HEK293 (cell line): ENCODE measurements around the gene SFN.

Experiments used
- CTCF ChIA-PET: fragments of 350-600 bp; formaldehyde crosslinking; extraction: SDS; loops from one replicate; lab custom pipeline; 2021; ENCODE audit warnings: antibody characterized with exemption; lab: Yijun Ruan, JAX
- POLR2A ChIA-PET: fragments of 300-600 bp; formaldehyde crosslinking; extraction: SDS; loops from one replicate; lab custom pipeline; 2020; ENCODE audit warnings: antibody characterized with exemption, inconsistent platforms; lab: Yijun Ruan, JAX
- H3K27ac ChIP-seq: fragments of 200-500 bp; sonication (Bioruptor generic); 2 replicates; pipeline ENCODE4 v1.5.1; 2014; ENCODE audit warnings: low read depth, low read length, control low read depth, inconsistent platforms; ENCODE audit errors: extremely low read depth
- H3K36me3 ChIP-seq, 2 experiments: fragments of 200-500 bp in 1 of 2; sonication (Bioruptor generic) in 1 of 2; 1 replicate in 1 of 2; 2 replicates in 1 of 2; pipeline ENCODE4 v1.5.1; 2014 to 2017; ENCODE audit warnings: inconsistent platforms in 2 of 2, low read length in 2 of 2; ENCODE audit not compliant: control insufficient read depth in 2 of 2, insufficient read depth in 1 of 2
- H3K4me1 ChIP-seq: fragments of 200-500 bp; sonication (Bioruptor generic); 2 replicates; pipeline ENCODE4 v1.5.1; 2014; ENCODE audit warnings: mild to moderate bottlenecking, low read length, inconsistent platforms; ENCODE audit not compliant: control insufficient read depth, insufficient read depth
- H3K4me3 ChIP-seq: 2 replicates; pipeline ENCODE4 v1.5.1; 2011; ENCODE audit warnings: low read depth, mild to moderate bottlenecking, control low read depth, low read length, moderate library complexity
- H3K9me3 ChIP-seq: fragments of 200-500 bp; sonication (Bioruptor generic); 2 replicates; pipeline ENCODE4 v1.5.1; 2014; ENCODE audit warnings: low read depth, low read length, inconsistent platforms; ENCODE audit not compliant: control insufficient read depth, insufficient read depth
- GFI1B ChIP-seq: fragments of 450-650 bp; formaldehyde crosslinking; IDR thresholded peaks from 2 replicates; pipeline ENCODE4 v1.5.1; 2016; ENCODE audit warnings: missing biosample characterization, missing genetic modification characterization
- HOXA7 ChIP-seq: sonication (generic); formaldehyde crosslinking; IDR thresholded peaks from 2 replicates; pipeline ENCODE4 v1.8.1; 2022; ENCODE audit warnings: missing genetic modification reagents, borderline replicate concordance
- KLF17 ChIP-seq: fragments of 450-650 bp; formaldehyde crosslinking; IDR thresholded peaks from 2 replicates; pipeline ENCODE4 v1.5.1; 2016; ENCODE audit warnings: missing biosample characterization, missing genetic modification characterization
- KLF7 ChIP-seq: fragments of 450-650 bp; formaldehyde crosslinking; IDR thresholded peaks from 2 replicates; pipeline ENCODE4 v1.5.1; 2016; ENCODE audit warnings: missing biosample characterization, missing genetic modification characterization, borderline replicate concordance
- KLF8 ChIP-seq: fragments of 450-650 bp; formaldehyde crosslinking; IDR thresholded peaks from 2 replicates; pipeline ENCODE4 v1.5.1; 2016; ENCODE audit warnings: missing biosample characterization, missing genetic modification characterization
- MEIS1 ChIP-seq: sonication (generic); formaldehyde crosslinking; IDR thresholded peaks from 2 replicates; pipeline ENCODE4 v1.8.1; 2022; ENCODE audit warnings: missing genetic modification reagents, mild to moderate bottlenecking, borderline replicate concordance
- OVOL3 ChIP-seq: fragments of 450-650 bp; formaldehyde crosslinking; IDR thresholded peaks from 2 replicates; pipeline ENCODE4 v1.5.1; 2016; ENCODE audit warnings: missing biosample characterization, missing genetic modification characterization
- PRDM10 ChIP-seq: fragments of 450-650 bp; formaldehyde crosslinking; IDR thresholded peaks from 2 replicates; pipeline ENCODE4 v1.5.1; 2016; ENCODE audit warnings: missing biosample characterization, missing genetic modification characterization
- REPIN1 ChIP-seq: fragments of 450-650 bp; formaldehyde crosslinking; IDR thresholded peaks from 2 replicates; pipeline ENCODE4 v1.5.1; 2017; ENCODE audit warnings: missing biosample characterization, missing genetic modification characterization, low read depth
- SCRT2 ChIP-seq: fragments of 450-650 bp; formaldehyde crosslinking; IDR thresholded peaks from 2 replicates; pipeline ENCODE4 v1.5.1; 2016; ENCODE audit warnings: missing biosample characterization, missing genetic modification characterization
- ZBTB21 ChIP-seq: fragments of 450-650 bp; formaldehyde crosslinking; IDR thresholded peaks from 2 replicates; pipeline ENCODE4 v1.5.1; 2017; ENCODE audit warnings: missing biosample characterization, missing genetic modification characterization
- ZFP3 ChIP-seq: fragments of 450-650 bp; formaldehyde crosslinking; IDR thresholded peaks from 2 replicates; pipeline ENCODE4 v1.5.1; 2016; ENCODE audit warnings: low read depth, missing biosample characterization, missing genetic modification characterization
- ZFP37 ChIP-seq: fragments of 450-650 bp; formaldehyde crosslinking; IDR thresholded peaks from 2 replicates; pipeline ENCODE4 v1.5.1; 2016; ENCODE audit warnings: missing biosample characterization, missing genetic modification characterization
- ZNF10 ChIP-seq: fragments of 450-650 bp; formaldehyde crosslinking; IDR thresholded peaks from 2 replicates; pipeline ENCODE4 v1.5.1; 2017; ENCODE audit warnings: missing biosample characterization, missing genetic modification characterization
- ZNF23 ChIP-seq: fragments of 450-650 bp; formaldehyde crosslinking; IDR thresholded peaks from 2 replicates; pipeline ENCODE4 v1.5.1; 2016; ENCODE audit warnings: missing biosample characterization, missing genetic modification characterization, borderline replicate concordance
- ZNF24 ChIP-seq: fragments of 450-650 bp; formaldehyde crosslinking; IDR thresholded peaks from 2 replicates; pipeline ENCODE4 v1.5.1; 2016; ENCODE audit warnings: missing biosample characterization, missing genetic modification characterization
- ZNF335 ChIP-seq: fragments of 450-650 bp; formaldehyde crosslinking; conservative IDR thresholded peaks from 2 replicates; pipeline ENCODE4 v1.5.1; 2016; ENCODE audit warnings: missing biosample characterization, missing genetic modification characterization
- ZNF366 ChIP-seq: fragments of 450-650 bp; formaldehyde crosslinking; conservative IDR thresholded peaks from 2 replicates; pipeline ENCODE4 v1.5.1; 2016; ENCODE audit warnings: missing biosample characterization, missing genetic modification characterization
- ZNF398 ChIP-seq: fragments of 450-650 bp; formaldehyde crosslinking; IDR thresholded peaks from 2 replicates; pipeline ENCODE4 v1.5.1; 2017; ENCODE audit warnings: missing biosample characterization, missing genetic modification characterization
- ZNF473 ChIP-seq: fragments of 450-650 bp; formaldehyde crosslinking; IDR thresholded peaks from 2 replicates; pipeline ENCODE4 v1.5.1; 2017; ENCODE audit warnings: missing biosample characterization, missing genetic modification characterization
- ZNF701 ChIP-seq: fragments of 450-650 bp; formaldehyde crosslinking; IDR thresholded peaks from 2 replicates; pipeline ENCODE4 v1.5.1; 2016; ENCODE audit warnings: missing biosample characterization, missing genetic modification characterization
- TF ChIP-seq, protein P1 (sequence below): fragments of 450-650 bp; IDR thresholded peaks from 2 replicates; pipeline ENCODE4 v1.5.1; 2018; ENCODE audit warnings: missing biosample characterization, missing genetic modification characterization
- TF ChIP-seq, protein P2 (sequence below): fragments of 450-650 bp; formaldehyde crosslinking; IDR thresholded peaks from 2 replicates; pipeline ENCODE4 v1.5.1; 2016; ENCODE audit warnings: missing biosample characterization, missing genetic modification characterization

Gene SFN

DNA sequence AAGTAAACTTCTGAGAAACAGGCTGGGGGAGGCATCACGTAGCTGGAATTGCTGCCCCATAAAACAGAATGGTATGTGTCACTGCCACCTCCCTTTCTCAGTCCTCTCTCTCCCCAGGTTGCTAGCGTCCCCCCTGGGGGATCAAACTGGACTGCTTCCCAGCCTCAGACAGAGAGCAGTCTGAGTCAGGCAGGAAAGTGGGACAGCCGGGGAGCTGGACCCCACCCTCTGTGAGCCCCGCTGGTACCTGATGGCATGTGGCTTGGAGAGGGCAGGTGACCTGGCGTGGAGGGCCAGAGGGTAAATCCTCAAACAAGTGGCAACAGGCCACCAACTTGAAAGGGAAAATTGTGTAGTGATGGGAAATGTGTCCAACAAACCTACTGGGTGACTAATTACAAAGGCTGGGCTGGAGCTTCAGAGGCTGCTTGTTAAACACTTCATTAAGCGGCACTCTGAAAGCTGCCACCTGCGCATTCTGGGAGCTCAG lies 1.0 kb upstream of the SFN start (continued):
- no peak for TF ChIP-seq KLF7 (tag by site-specific recombination)
- no peak for TF ChIP-seq ZFP3
- TF ChIP-seq ZNF335 (tag by site-specific recombination): 0 out of 2 replicates have a peak, but pooled peaks have one; percentile 13
- no peak for TF ChIP-seq ZBTB21 (tag by site-specific recombination)
- peak; percentile 43; the same call in 1 of the 2 replicates for TF ChIP-seq SCRT2 (tag by site-specific recombination)
- peak; percentile 38; the same call in 1 of the 2 replicates for TF ChIP-seq KLF17 (tag by site-specific recombination)
- no peak for TF ChIP-seq GFI1B (tag by site-specific recombination)

GRCh38 chr1:26863685-26864077 lies 732 bp downstream of the SFN start:
- H3K4me1 ChIP-seq: 0 out of 2 replicates have a peak, but pooled peaks cover 2% of the 10 kb centered on the region
- no peaks in the 10 kb centered on the region for H3K36me3 ChIP-seq
- TF ChIP-seq ZNF398 (tag by site-specific recombination) (no peak), PRDM10 (tag by site-specific recombination) (no peak), ZNF473 (tag by site-specific recombination) (no peak), ZNF23 (no peak), ZNF10 (tag by site-specific recombination) (no peak), KLF8 (tag by site-specific recombination) (no peak), MEIS1 (CRISPR knock-in tag) (no peak)
- POLR2A ChIA-PET: interaction anchor here (2.6 kb wide), 1 partner anchor 26 kb away, joined by 30 read pairs; the partner anchor contains the start of gene GPN2
- CTCF ChIA-PET: interaction anchor here (1.1 to 4.1 kb wide), 3 partner anchors 14 to 261 kb away, joined by 5 to 18 read pairs (median 11); no protein-coding TSS in a partner anchor
- H3K9me3 ChIP-seq: no peaks in the 10 kb centered on the region
- H3K27ac ChIP-seq: no peak overlapping the region; the same call in 1 of the 2 replicates
- H3K4me3 ChIP-seq: peak overlapping the region; percentile 59

GRCh38 chr1:26864610-26865480 lies 1.9 kb downstream of the SFN start:
- ChIA-PET POLR2A (interaction anchor here (0.5 to 2.6 kb wide), 35 partner anchors 9 to 908 kb away, joined by 3 to 30 read pairs (median 4); partner anchors contain the start of genes GPATCH3, GPN2, HMGN2 and NUDC), CTCF (interaction anchor here (0.5 to 4.1 kb wide), 10 partner anchors 9 to 788 kb away, joined by 3 to 18 read pairs (median 4); partner anchors contain the start of gene ZDHHC18)
- 0 out of 2 replicates have a peak, but pooled peaks cover 2% of the 10 kb centered on the region for H3K4me1 ChIP-seq
- no peaks in the 10 kb centered on the region for H3K36me3 ChIP-seq
- H3K27ac ChIP-seq: peak overlapping the region; percentile 61
- peak overlapping the region; percentile 59 for H3K4me3 ChIP-seq
- H3K9me3 ChIP-seq: no peaks in the 10 kb centered on the region
- peak; percentile 70 for TF ChIP-seq ZNF24 (tag by site-specific recombination)
- no peak for TF ChIP-seq OVOL3 (tag by site-specific recombination)
- no peak for TF ChIP-seq ZNF701 (tag by site-specific recombination)
- 0 out of 2 replicates have a peak, but pooled peaks have one; percentile 24 for TF ChIP-seq ZNF366 (tag by site-specific recombination)
- TF ChIP-seq HOXA7 (CRISPR knock-in tag): no peak
- TF ChIP-seq, protein P1, sequence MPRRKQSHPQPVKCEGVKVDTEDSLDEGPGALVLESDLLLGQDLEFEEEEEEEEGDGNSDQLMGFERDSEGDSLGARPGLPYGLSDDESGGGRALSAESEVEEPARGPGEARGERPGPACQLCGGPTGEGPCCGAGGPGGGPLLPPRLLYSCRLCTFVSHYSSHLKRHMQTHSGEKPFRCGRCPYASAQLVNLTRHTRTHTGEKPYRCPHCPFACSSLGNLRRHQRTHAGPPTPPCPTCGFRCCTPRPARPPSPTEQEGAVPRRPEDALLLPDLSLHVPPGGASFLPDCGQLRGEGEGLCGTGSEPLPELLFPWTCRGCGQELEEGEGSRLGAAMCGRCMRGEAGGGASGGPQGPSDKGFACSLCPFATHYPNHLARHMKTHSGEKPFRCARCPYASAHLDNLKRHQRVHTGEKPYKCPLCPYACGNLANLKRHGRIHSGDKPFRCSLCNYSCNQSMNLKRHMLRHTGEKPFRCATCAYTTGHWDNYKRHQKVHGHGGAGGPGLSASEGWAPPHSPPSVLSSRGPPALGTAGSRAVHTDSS (tag by site-specific recombination): no peak
- no peak for TF ChIP-seq REPIN1 (tag by site-specific recombination)
- peak; percentile 84 for TF ChIP-seq ZFP37
- TF ChIP-seq, protein P2, sequence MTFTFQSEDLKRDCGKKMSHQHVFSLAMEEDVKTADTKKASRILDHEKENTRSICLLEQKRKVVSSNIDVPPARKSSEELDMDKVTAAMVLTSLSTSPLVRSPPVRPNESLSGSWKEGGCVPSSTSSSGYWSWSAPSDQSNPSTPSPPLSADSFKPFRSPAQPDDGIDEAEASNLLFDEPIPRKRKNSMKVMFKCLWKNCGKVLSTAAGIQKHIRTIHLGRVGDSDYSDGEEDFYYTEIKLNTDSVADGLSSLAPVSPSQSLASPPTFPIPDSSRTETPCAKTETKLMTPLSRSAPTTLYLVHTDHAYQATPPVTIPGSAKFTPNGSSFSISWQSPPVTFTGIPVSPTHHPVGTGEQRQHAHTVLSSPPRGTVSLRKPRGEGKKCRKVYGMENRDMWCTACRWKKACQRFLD (tag by site-specific recombination): no peak
